Hypothalamus (tissue), 51 donors: ENCODE data around the gene TOB2.

Experiments used
- DNase-seq, 51 donors: peaks; one replicate each; lab custom pipeline; 2025; lab: John Stamatoyannopoulos, UW

The TOB2 gene

GRCh38 chr22:41446639-41447434 lies at the start of gene TOB2:
TSS of gene TOB2 (minus strand) at chr22:41446801. CDS start at chr22:41437345, 9,456 bp downstream.
- peak; percentile 69 to 97 (median 93) for DNase-seq

GRCh38 chr22:41491374-41492100 lies 44.9 kb upstream of the TOB2 start:
- DNase-seq: no peak

GRCh38 chr22:41488596-41489385 lies 42.2 kb upstream of the TOB2 start:
- no peak for DNase-seq

GRCh38 chr22:41488076-41488475 lies 41.5 kb upstream of the TOB2 start:
- no peak for DNase-seq

- DNase-seq: no peak
These were observed 40.7 kb upstream of the TOB2 start for GRCh38 chr22:41487037-41487935.

GRCh38 chr22:41485033-41485432 lies 38.4 kb upstream of the TOB2 start:
- no peak for DNase-seq

- DNase-seq: no peak
These were observed 35.8 kb upstream of the TOB2 start for GRCh38 chr22:41482319-41482935.

- DNase-seq: peak in 1 of 51 donors; percentile 10
These were observed 35.3 kb upstream of the TOB2 start for GRCh38 chr22:41481925-41482318.

GRCh38 chr22:41481131-41481830 lies 34.7 kb upstream of the TOB2 start:
- DNase-seq: peak in 24 of 51 donors; percentile 9 to 57 (median 26)

- peak in 4 of 51 donors; percentile 14 to 78 (median 60) for DNase-seq
These were observed 33.8 kb upstream of the TOB2 start for GRCh38 chr22:41480397-41480735.

- DNase-seq: peak in 37 of 51 donors; percentile 21 to 91 (median 60)
These were observed 33.2 kb upstream of the TOB2 start for GRCh38 chr22:41479671-41480396.

- peak in 6 of 51 donors; percentile 13 to 71 (median 21) for DNase-seq
These were observed 32.4 kb upstream of the TOB2 start for GRCh38 chr22:41478891-41479521.

- no peak for DNase-seq
These were observed 31.9 kb upstream of the TOB2 start for GRCh38 chr22:41478473-41478872.

GRCh38 chr22:41474872-41475451 lies 28.4 kb upstream of the TOB2 start:
- no peak for DNase-seq

GRCh38 chr22:41471568-41471967 lies 25.0 kb upstream of the TOB2 start:
- DNase-seq: no peak

- no peak for DNase-seq
These were observed 24.3 kb upstream of the TOB2 start for GRCh38 chr22:41470886-41471285.

- DNase-seq: peak in 2 of 51 donors; percentile 54 to 55
These were observed 22.7 kb upstream of the TOB2 start for GRCh38 chr22:41469218-41469851.
